GM12878 (cell line): ENCODE measurements around the gene KCNA1.

Source experiments
- SP1 ChIP-seq: IDR thresholded peaks from one replicate; pipeline ENCODE4 v1.6.1; 2011; ENCODE audit warnings: low read depth, low read length
- SREBF2 ChIP-seq: IDR thresholded peaks from 2 replicates; pipeline ENCODE4 v1.6.1; 2012; ENCODE audit warnings: mild to moderate bottlenecking, low read length
- TF ChIP-seq, protein P1 (sequence below): IDR thresholded peaks from 2 replicates; pipeline ENCODE4 v1.6.1; 2012; ENCODE audit warnings: mild to moderate bottlenecking, low read depth, low read length

DNA sequence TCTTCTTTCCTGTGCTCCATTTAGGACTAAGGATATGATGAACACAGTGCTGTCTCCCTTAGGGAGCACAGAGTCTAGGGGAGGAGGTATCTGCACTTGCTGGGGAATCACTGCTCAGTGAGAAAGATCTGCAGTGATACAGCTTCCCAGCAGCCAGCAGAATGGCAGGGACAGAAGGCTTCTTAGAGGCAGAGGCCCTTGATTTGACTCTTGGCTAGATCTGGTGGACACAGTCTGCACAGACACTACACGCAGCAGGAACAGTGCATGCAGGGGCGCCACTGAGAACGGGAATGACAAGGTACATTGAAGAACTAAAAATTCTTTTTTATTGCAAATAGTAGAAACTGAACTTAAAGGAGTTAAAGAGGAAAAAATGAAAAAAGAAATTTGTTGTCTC is 51.6 kb downstream of the KCNA1 start:
- TF ChIP-seq SREBF2 (no peak), SP1 (no peak)
- TF ChIP-seq, protein P1, sequence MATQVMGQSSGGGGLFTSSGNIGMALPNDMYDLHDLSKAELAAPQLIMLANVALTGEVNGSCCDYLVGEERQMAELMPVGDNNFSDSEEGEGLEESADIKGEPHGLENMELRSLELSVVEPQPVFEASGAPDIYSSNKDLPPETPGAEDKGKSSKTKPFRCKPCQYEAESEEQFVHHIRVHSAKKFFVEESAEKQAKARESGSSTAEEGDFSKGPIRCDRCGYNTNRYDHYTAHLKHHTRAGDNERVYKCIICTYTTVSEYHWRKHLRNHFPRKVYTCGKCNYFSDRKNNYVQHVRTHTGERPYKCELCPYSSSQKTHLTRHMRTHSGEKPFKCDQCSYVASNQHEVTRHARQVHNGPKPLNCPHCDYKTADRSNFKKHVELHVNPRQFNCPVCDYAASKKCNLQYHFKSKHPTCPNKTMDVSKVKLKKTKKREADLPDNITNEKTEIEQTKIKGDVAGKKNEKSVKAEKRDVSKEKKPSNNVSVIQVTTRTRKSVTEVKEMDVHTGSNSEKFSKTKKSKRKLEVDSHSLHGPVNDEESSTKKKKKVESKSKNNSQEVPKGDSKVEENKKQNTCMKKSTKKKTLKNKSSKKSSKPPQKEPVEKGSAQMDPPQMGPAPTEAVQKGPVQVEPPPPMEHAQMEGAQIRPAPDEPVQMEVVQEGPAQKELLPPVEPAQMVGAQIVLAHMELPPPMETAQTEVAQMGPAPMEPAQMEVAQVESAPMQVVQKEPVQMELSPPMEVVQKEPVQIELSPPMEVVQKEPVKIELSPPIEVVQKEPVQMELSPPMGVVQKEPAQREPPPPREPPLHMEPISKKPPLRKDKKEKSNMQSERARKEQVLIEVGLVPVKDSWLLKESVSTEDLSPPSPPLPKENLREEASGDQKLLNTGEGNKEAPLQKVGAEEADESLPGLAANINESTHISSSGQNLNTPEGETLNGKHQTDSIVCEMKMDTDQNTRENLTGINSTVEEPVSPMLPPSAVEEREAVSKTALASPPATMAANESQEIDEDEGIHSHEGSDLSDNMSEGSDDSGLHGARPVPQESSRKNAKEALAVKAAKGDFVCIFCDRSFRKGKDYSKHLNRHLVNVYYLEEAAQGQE, result no peak
